Right atrium auricular region (tissue), 2 donors: ENCODE measurements around the gene PLCH1. TPM values are rescaled to one million over a fixed set of nuclear protein-coding genes. Genes with fewer than 3 reads are reported as not detected.

ENCODE experiments used
- DNase-seq: peaks from one replicate; pipeline ENCODE4 v3.0.0-alpha.2; 2019; ENCODE audit warnings: low spot score
- H3K27ac ChIP-seq, 2 donors: fragments of 200-600 bp; sonication (generic); 1 replicate in 1 of 2; 2 replicates in 1 of 2; pipeline ENCODE4 v1.5.1; 2016 to 2019
- H3K27me3 ChIP-seq, 2 donors: fragments of 200-600 bp; sonication (generic); one replicate each; pipeline versions ENCODE4 v1.5.1 to v1.6.0; 2017 to 2019
- H3K36me3 ChIP-seq: fragments of 200-600 bp; sonication (generic); one replicate; pipeline ENCODE4 v1.5.1; 2016
- H3K4me1 ChIP-seq, 2 donors: fragments of 200-600 bp; sonication (generic); one replicate each; pipeline versions ENCODE4 v1.5.1 to v1.6.0; 2017 to 2019
- H3K4me3 ChIP-seq, 2 donors: fragments of 200-600 bp; sonication (generic); 1 replicate in 1 of 2; 2 replicates in 1 of 2; pipeline ENCODE4 v1.5.1; 2017 to 2019; ENCODE audit warnings: mild to moderate bottlenecking in 1 of 2, moderate library complexity in 1 of 2
- H3K9me3 ChIP-seq, 2 donors: fragments of 200-600 bp; sonication (generic); one replicate each; pipeline ENCODE4 v1.5.1; 2019
- total RNA-seq, 2 donors: library from RNA; depleted of rRNA; stranded (reverse); fragments of >200 nt; gene quantifications; one replicate each; pipeline ENCODE4 v1.1.0, GENCODE V29; 2016
- TF ChIP-seq, protein P1 (sequence below), 2 donors: fragments of 200-600 bp; sonication (generic); IDR thresholded peaks; one replicate each; pipeline ENCODE4 v1.5.1; 2019; ENCODE audit warnings: antibody characterized with exemption in 2 of 2

Gene PLCH1
- total RNA-seq, 2 donors from 2014 or later = 1.4 to 1.5 TPM

DNA sequence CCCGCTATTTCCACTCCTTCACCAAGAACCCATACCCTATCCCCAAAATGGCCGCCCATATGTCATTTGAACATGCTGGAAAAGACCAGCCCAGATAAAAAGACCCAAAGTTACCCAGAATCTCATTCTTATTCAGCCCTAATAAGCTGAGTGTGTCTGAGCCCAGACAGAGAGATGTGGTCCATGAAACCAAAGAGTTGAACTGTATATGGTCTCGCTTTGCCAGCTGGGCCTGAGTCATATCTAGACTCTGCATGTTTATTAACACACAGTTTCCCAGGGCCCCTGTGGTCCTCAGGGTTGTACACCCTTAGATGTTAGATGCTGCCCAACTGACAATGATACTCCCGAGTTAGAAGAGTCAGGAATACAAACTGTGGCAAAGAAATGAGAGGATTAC lies 249.5 kb downstream of the PLCH1 start:
- H3K27me3 ChIP-seq = no peaks in the 10 kb centered on the region
- no peak overlapping the region for H3K27ac ChIP-seq
- TF ChIP-seq, protein P1, sequence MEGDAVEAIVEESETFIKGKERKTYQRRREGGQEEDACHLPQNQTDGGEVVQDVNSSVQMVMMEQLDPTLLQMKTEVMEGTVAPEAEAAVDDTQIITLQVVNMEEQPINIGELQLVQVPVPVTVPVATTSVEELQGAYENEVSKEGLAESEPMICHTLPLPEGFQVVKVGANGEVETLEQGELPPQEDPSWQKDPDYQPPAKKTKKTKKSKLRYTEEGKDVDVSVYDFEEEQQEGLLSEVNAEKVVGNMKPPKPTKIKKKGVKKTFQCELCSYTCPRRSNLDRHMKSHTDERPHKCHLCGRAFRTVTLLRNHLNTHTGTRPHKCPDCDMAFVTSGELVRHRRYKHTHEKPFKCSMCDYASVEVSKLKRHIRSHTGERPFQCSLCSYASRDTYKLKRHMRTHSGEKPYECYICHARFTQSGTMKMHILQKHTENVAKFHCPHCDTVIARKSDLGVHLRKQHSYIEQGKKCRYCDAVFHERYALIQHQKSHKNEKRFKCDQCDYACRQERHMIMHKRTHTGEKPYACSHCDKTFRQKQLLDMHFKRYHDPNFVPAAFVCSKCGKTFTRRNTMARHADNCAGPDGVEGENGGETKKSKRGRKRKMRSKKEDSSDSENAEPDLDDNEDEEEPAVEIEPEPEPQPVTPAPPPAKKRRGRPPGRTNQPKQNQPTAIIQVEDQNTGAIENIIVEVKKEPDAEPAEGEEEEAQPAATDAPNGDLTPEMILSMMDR (IDR thresholded peaks at IDR 0.05) = no peak
- H3K9me3 ChIP-seq = no peaks in the 10 kb centered on the region
- DNase-seq = no peak
- no peak overlapping the region for H3K4me3 ChIP-seq
- H3K36me3 ChIP-seq = no peaks in the 10 kb centered on the region
- H3K4me1 ChIP-seq = no peaks in the 10 kb centered on the region

DNA sequence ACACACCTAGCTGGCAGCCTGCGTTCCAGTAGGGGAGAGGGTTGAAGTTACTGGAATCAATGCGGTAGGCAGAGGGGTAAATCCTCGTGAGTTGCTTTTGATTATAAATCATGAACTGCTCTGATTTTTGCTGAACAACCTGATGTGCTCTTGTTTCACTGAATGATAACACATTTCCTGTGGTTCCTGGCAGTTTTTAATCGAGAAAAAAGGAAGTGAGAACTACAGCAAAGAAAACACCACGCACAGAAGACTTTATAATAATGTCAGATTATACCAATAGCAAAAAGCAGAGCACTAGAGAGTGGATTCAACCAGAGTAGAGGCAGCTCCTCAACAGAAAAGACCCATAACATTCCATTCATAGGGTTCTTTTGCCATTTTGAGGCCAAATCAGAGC lies 250.5 kb downstream of the PLCH1 start:
- Histone ChIP-seq H3K9me3 (no peaks in the 10 kb centered on the region), H3K27me3 (no peaks in the 10 kb centered on the region), H3K36me3 (no peaks in the 10 kb centered on the region), H3K4me3 (no peak overlapping the region), H3K4me1 (no peaks in the 10 kb centered on the region), H3K27ac (no peak overlapping the region)
- DNase-seq = no peak
- TF ChIP-seq, protein P1 (IDR thresholded peaks at IDR 0.05) = no peak

DNA sequence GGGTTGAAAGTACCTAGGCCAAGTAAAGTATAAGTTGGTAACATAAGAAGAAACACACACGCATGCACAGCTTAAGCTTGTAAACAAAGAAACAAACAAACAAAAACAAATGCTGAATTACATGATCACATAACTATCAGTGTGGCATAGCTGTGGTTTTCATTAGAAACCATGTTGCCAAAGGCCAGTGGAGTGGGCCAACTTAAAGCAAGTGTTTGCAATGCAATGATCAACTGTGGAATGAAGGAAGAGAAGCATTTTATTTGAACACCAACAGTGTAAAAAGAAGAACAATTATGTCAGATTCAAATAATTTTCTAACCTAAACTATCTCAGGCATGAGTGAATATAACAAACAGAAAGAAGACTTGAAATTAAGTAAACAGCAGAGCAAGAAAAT lies 252.0 kb downstream of the PLCH1 start:
- Histone ChIP-seq H3K36me3 (no peaks in the 10 kb centered on the region), H3K9me3 (no peaks in the 10 kb centered on the region), H3K4me3 (no peak overlapping the region), H3K27ac (no peak overlapping the region), H3K4me1 (no peaks in the 10 kb centered on the region), H3K27me3 (no peaks in the 10 kb centered on the region)
- DNase-seq = no peak
- TF ChIP-seq, protein P1 (IDR thresholded peaks at IDR 0.05) = no peak

DNA sequence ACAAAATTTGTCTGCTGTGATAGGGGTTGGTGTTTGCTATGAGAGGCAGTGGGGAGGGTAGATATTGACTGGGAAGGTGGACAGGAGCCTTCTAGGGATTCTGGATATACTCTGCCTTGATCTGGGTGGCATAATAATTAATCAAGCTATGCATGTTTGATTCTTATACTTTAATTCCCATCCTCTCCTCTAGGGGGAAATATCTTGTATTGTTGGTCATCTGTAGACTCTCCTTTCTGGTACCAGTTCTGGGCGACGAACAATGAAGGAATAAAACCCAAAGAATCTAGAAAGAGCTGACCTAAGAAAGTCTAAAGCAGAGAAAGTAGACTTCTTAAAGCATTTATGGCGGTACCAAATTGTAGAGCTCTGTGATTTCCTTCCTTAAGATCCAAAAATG lies 253.2 kb downstream of the PLCH1 start:
- TF ChIP-seq, protein P1 (IDR thresholded peaks at IDR 0.05) = peak in 1 of 2 donors; percentile 12

DNA sequence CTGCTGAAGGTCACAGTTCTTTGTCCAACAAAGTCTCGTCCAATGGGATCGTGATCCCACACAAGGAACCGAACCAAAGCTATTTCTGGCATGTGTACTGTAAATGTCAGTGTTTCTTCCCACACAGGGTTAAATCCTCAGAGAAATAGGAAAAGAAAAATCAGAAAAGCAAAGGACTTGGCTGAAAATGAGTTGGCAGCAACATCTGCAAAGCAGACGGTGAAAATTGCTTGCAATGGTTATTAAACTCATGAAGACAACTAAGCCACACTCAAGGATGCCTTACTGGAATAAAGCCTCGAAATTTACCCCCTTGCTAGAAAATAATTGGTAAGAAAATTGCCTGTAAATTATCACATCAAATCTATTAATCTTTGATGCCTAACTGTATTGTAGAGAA lies 256.2 kb downstream of the PLCH1 start:
- TF ChIP-seq, protein P1 (IDR thresholded peaks at IDR 0.05) = no peak
- no peak overlapping the region for H3K27ac ChIP-seq
- DNase-seq = no peak
- no peaks in the 10 kb centered on the region for H3K9me3 ChIP-seq
- no peaks in the 10 kb centered on the region for H3K27me3 ChIP-seq
- H3K4me3 ChIP-seq = no peak overlapping the region
- no peaks in the 10 kb centered on the region for H3K4me1 ChIP-seq
- no peaks in the 10 kb centered on the region for H3K36me3 ChIP-seq

More for the DNA sequence above, 253.2 kb downstream of the PLCH1 start:
- Histone ChIP-seq H3K4me3 (no peak overlapping the region), H3K27ac (no peak overlapping the region), H3K36me3 (no peaks in the 10 kb centered on the region), H3K9me3 (no peaks in the 10 kb centered on the region), H3K27me3 (no peaks in the 10 kb centered on the region), H3K4me1 (no peaks in the 10 kb centered on the region)
- no peak for DNase-seq

DNA sequence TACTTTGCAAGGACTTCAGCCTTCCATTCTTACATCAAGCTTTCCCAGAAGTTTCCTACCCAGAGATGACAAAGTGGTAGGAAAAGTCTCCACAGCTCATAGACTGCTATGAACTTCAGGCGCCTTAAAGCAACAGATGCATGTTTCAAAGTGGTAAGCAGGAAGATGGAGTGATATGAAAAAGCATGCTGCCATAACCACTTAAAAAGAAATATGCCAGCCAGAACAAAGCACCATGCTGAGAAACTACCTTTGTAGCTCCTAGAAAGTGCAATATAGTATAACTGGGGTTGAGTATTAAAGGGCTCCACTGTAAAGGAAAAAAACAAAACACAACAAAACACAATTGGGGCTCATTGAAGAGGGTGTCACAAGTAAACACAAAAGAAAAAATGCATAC lies 259.0 kb downstream of the PLCH1 start:
- Histone ChIP-seq H3K4me1 (no peaks in the 10 kb centered on the region), H3K4me3 (no peak overlapping the region), H3K36me3 (no peaks in the 10 kb centered on the region), H3K9me3 (no peaks in the 10 kb centered on the region), H3K27ac (no peak overlapping the region), H3K27me3 (no peaks in the 10 kb centered on the region)
- DNase-seq = no peak
- TF ChIP-seq, protein P1 (IDR thresholded peaks at IDR 0.05) = no peak
